Nephron progenitor cell (in vitro differentiated cells): Measurements from ENCODE around the gene NPBWR2.

Experiments
- DNase-seq: peaks from one replicate; pipeline ENCODE4 v3.0.0; 2021
- H3K27ac Mint-ChIP-seq: 2 replicates; pipeline ENCODE4 v1.8.0; 2021; ENCODE audit warnings: mild to moderate bottlenecking, moderate library complexity, mixed read lengths
- H3K27me3 Mint-ChIP-seq: 2 replicates; pipeline ENCODE4 v1.8.0; 2021; ENCODE audit warnings: mild to moderate bottlenecking, low read depth, mixed read lengths; ENCODE audit not compliant: poor library complexity
- H3K36me3 Mint-ChIP-seq: 2 replicates; pipeline ENCODE4 v1.8.0; 2021; ENCODE audit warnings: low read depth, mixed read lengths
- H3K4me1 Mint-ChIP-seq: 2 replicates; pipeline ENCODE4 v1.8.0; 2021; ENCODE audit warnings: mixed read lengths
- H3K4me3 Mint-ChIP-seq: 2 replicates; pipeline ENCODE4 v1.8.0; 2021; ENCODE audit warnings: mild to moderate bottlenecking, moderate library complexity, mixed read lengths
- H3K9me3 Mint-ChIP-seq: 2 replicates; pipeline ENCODE4 v1.8.0; 2021; ENCODE audit warnings: mild to moderate bottlenecking, moderate library complexity, mixed read lengths
- TF ChIP-seq, protein P1 (sequence below): fragments of 200-600 bp; sonication (generic); IDR thresholded peaks from 2 replicates; pipeline ENCODE4 v1.5.0; 2021; ENCODE audit warnings: antibody characterized with exemption

Gene NPBWR2

DNA sequence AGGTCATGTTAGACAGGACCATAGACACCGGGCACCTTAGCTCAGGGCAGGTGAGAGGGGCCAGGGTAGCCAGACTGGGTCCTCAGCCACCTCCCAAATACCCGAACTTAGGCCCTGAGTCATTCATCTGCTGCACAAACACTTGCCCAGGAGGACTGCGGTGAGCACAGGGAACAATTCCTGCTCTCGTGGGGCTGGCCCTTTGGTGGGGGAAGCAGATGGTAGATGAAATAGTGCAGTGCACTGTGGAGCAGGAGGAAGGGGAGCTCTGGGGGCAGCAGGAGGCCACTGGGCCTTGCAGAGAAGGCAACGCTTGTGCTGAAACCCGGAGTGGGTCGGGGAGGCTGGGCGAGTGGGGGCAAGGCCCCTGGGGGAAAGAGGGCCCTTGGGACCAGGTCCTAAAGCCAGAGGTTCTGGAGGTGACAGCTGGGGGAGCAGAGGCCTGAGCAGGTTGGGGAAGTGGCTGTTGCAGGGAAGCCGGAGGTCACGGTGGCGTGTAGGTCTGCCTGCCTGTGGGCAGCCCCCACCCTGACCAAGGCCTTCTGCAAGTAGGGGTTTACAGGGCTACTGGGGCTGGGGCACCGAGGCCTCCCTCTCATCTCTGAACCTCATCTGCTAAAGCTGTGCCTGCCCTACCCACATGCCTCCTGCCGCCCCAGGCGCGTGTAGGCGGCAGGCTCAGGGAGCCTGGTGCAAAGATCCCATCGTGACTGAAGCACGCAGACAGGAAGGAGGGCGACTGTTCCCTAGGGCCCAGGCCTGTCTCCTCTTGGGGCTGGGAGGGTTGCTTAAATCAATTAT lies 4.7 kb upstream of the NPBWR2 start:
- peaks cover 35% of the 10 kb centered on the region for H3K4me1 Mint-ChIP-seq
- H3K36me3 Mint-ChIP-seq: no peaks in the 10 kb centered on the region
- peak overlapping the region; percentile 66 for H3K27ac Mint-ChIP-seq
- peaks cover 6% of the 10 kb centered on the region for H3K27me3 Mint-ChIP-seq
- DNase-seq: no peak
- no peak overlapping the region for H3K4me3 Mint-ChIP-seq
- H3K9me3 Mint-ChIP-seq: no peaks in the 10 kb centered on the region
- TF ChIP-seq, protein P1, sequence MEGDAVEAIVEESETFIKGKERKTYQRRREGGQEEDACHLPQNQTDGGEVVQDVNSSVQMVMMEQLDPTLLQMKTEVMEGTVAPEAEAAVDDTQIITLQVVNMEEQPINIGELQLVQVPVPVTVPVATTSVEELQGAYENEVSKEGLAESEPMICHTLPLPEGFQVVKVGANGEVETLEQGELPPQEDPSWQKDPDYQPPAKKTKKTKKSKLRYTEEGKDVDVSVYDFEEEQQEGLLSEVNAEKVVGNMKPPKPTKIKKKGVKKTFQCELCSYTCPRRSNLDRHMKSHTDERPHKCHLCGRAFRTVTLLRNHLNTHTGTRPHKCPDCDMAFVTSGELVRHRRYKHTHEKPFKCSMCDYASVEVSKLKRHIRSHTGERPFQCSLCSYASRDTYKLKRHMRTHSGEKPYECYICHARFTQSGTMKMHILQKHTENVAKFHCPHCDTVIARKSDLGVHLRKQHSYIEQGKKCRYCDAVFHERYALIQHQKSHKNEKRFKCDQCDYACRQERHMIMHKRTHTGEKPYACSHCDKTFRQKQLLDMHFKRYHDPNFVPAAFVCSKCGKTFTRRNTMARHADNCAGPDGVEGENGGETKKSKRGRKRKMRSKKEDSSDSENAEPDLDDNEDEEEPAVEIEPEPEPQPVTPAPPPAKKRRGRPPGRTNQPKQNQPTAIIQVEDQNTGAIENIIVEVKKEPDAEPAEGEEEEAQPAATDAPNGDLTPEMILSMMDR: no peak

DNA sequence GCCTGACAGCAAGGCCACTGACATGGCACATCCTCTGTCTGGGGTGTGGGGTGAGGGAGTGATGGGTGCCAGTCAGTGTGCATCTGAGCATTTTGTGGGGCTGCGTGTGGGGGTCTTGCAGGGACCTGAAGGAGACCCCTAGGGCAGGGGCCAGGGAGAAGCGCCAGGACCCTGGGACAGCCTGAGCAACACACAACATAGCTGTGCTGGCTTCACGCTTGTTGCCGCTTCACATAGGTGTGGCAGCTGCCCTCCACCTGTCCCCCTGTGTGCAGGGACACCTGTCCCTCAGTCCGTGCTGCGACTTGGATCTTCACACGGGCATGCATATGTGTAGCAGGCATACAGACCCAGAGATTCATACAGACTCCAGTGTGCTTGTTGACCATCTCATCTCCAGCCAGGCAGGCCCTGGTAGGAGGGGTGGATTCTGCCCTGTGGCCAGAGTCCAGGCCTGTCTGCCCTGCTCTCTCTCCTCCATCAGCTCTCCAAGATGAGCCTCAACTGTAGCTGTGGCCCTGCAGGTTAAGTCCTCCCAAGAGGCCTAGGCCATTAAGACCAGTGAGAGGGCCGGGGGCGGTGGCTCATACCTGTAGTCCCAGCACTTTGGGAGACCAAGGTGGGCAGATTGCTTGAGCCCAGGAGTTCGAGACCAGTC lies 3.2 kb upstream of the NPBWR2 start:
- DNase-seq: no peak
- no peaks in the 10 kb centered on the region for H3K9me3 Mint-ChIP-seq
- TF ChIP-seq, protein P1: no peak
- H3K27ac Mint-ChIP-seq: no peak overlapping the region
- peaks cover 9% of the 10 kb centered on the region for H3K27me3 Mint-ChIP-seq
- H3K4me1 Mint-ChIP-seq: peaks cover 43% of the 10 kb centered on the region
- no peaks in the 10 kb centered on the region for H3K36me3 Mint-ChIP-seq
- no peak overlapping the region for H3K4me3 Mint-ChIP-seq

DNA sequence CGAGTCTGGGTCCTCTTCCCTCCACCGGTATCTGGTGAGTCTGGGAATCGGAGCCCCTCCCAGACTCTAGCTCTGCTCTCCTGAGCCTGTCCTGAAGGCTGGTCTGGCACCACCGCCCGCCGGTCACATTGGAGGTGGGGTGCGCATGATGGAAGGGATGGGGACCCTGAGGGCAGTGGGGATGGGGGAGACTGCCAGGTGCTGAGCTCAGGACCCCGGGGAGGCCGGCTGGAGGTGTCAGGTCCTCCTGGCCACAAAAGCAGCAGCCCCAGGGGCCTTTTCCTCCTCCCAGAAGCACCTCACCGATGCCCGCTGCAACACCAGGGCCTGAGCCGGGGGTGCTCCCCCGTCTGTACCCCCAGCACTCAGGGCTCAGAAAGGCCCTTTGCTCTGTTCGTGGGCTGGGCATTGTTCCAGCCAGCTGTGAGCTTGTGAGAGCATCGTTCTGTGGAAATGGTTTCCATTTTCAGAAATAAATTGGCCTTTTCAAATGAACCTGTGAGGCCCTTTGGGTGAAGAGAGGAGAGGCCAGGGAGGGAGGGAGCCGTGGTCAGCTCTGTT lies 2.5 kb upstream of the NPBWR2 start:
- Mint-ChIP-seq H3K36me3 (no peaks in the 10 kb centered on the region), H3K9me3 (no peaks in the 10 kb centered on the region), H3K4me1 (peaks cover 43% of the 10 kb centered on the region), H3K27ac (no peak overlapping the region), H3K4me3 (no peak overlapping the region), H3K27me3 (peaks cover 9% of the 10 kb centered on the region)
- no peak for DNase-seq
- TF ChIP-seq, protein P1: no peak

DNA sequence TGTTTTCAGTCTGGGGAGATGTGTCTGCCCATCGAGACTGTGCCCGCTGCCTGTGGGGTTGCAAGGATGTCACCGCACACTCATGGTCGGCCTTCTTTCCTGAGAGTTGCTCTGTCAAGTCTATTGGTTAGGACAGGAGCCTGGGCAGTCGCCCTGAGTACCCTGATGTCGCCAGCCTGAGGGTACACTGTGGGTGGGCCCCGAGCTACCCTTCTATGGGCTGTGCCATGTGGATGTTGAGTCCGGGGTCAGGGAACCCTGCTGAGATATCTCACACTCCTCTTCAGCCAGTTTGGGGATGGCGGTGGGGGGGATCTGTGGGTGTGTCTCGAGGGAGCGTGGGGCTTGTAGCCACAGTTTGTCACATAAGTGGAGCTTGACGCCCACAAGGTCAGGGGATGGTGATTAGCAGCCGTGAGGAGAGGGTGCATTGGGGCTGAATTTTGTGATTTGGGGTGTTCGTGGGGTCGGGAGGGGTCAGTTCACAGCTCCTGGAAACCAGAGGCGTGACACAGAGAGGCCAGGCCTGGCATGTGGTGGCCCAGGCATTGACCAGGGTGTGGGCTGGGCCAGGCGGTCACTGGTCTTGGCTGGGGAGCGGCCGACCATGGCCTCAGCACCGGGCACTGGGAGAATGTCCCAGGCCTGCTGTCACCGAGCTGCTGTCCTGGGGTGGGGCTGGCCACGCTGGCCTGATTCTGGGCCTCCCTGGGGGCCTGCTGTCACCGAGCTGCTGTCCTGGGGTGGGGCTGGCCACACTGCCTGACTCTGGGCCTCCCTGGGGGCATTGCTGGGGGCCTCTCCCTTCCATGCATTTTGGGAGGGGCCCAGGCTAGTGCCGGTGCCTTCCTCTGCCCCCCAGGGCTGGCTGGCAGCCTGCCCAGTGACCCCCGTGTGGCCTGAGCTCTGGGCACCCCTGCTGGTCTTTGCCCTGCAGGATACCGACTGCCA lies 1.6 kb upstream of the NPBWR2 start:
- TF ChIP-seq, protein P1: no peak
- Mint-ChIP-seq H3K9me3 (no peaks in the 10 kb centered on the region), H3K27ac (no peak overlapping the region), H3K4me1 (peaks cover 47% of the 10 kb centered on the region), H3K36me3 (no peaks in the 10 kb centered on the region), H3K27me3 (peaks cover 4% of the 10 kb centered on the region), H3K4me3 (no peak overlapping the region)
- no peak for DNase-seq

DNA sequence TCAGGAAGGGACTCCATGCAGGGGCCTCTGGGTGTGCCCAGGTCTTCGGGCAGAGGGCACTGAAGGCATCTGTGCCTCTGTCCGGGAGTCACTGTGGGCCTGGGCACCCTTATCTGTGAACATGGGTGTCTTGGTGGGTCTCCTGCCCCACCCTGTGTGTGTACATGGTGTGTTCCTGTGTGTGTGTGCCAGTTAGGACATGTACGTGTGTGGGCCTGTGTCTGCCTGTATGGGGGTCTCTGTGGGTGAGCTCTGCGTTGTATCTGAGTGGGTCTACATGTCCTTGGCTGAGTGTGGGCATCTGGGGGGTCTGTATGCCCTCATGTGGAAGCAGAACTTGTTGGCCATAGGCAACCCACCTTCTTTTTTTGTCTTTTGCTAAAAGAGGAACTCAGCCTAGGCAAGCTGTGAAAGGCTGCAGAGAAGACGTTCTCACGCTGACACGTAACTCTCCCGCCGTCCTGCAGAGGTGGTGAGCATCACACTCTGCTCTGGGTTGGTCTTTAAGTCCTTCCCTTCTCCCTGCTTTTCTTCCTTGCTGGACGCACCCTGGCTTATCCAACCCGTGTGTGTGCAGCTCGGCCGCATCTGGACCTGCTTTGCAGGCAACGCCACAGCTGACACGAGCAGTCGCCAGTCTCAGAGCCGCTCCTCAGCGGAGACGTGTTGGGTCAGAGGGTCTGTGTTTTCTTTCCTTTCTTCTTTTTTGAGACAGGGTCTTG lies 532 bp upstream of the NPBWR2 start:
- H3K4me1 Mint-ChIP-seq: peaks cover 58% of the 10 kb centered on the region
- DNase-seq: no peak
- TF ChIP-seq, protein P1: no peak
- no peaks in the 10 kb centered on the region for H3K36me3 Mint-ChIP-seq
- peak overlapping the region; percentile 76 for H3K27ac Mint-ChIP-seq
- no peaks in the 10 kb centered on the region for H3K9me3 Mint-ChIP-seq
- peaks cover 14% of the 10 kb centered on the region for H3K27me3 Mint-ChIP-seq
- no peak overlapping the region for H3K4me3 Mint-ChIP-seq
